Measurements from ENCODE around the gene OLFM4.

The OLFM4 gene

GRCh38 chr13:53014495-53015443 lies 13.8 kb upstream of the OLFM4 start:
- in situ Hi-C loops (cut with HindIII; ENCODE audit: low sequenced_read_pairs) = no loop called here

- in situ Hi-C loops (cut with HindIII; ENCODE audit: low sequenced_read_pairs) = no loop called here
Observed at GRCh38 chr13:53015971-53016370, 12.6 kb upstream of the OLFM4 start.

GRCh38 chr13:53017433-53017970 lies 11.1 kb upstream of the OLFM4 start:
- in situ Hi-C loops (cut with HindIII; ENCODE audit: low sequenced_read_pairs) = no loop called here

GRCh38 chr13:53018690-53019647 lies 9.6 kb upstream of the OLFM4 start:
- in situ Hi-C loops (cut with HindIII; ENCODE audit: low sequenced_read_pairs) = no loop called here

- in situ Hi-C loops (cut with HindIII; ENCODE audit: low sequenced_read_pairs) = no loop called here
Observed at GRCh38 chr13:53020764-53021335, 7.8 kb upstream of the OLFM4 start.

GRCh38 chr13:53023246-53023645 lies 5.4 kb upstream of the OLFM4 start:
- in situ Hi-C loops (cut with HindIII; ENCODE audit: low sequenced_read_pairs) = no loop called here

- in situ Hi-C loops (cut with HindIII; ENCODE audit: low sequenced_read_pairs) = no loop called here
Observed at GRCh38 chr13:53028063-53028462, 550 bp upstream of the OLFM4 start.

GRCh38 chr13:53032849-53033248 lies 4.2 kb downstream of the OLFM4 start:
- in situ Hi-C loops (cut with HindIII; ENCODE audit: low sequenced_read_pairs) = no loop called here

- in situ Hi-C loops (cut with HindIII; ENCODE audit: low sequenced_read_pairs) = no loop called here
Observed at GRCh38 chr13:53038993-53039392, 10.4 kb downstream of the OLFM4 start.

- in situ Hi-C loops (cut with HindIII; ENCODE audit: low sequenced_read_pairs) = no loop called here
Observed at GRCh38 chr13:53041968-53042516, 13.4 kb downstream of the OLFM4 start.

- in situ Hi-C loops (cut with HindIII; ENCODE audit: low sequenced_read_pairs) = no loop called here
Observed at GRCh38 chr13:53042877-53043276, 14.3 kb downstream of the OLFM4 start.

- in situ Hi-C loops (cut with HindIII; ENCODE audit: low sequenced_read_pairs) = no loop called here
Observed at GRCh38 chr13:53043398-53043797, 14.8 kb downstream of the OLFM4 start.

- in situ Hi-C loops (cut with HindIII; ENCODE audit: low sequenced_read_pairs) = no loop called here
Observed at GRCh38 chr13:53045189-53045588, 16.6 kb downstream of the OLFM4 start.

- in situ Hi-C loops (cut with HindIII; ENCODE audit: low sequenced_read_pairs) = no loop called here
Observed at GRCh38 chr13:53048880-53049279, 20.3 kb downstream of the OLFM4 start.

GRCh38 chr13:53050151-53050550 lies 21.5 kb downstream of the OLFM4 start:
- in situ Hi-C loops (cut with HindIII; ENCODE audit: low sequenced_read_pairs) = no loop called here

GRCh38 chr13:53052675-53053074 lies 24.1 kb downstream of the OLFM4 start:
- in situ Hi-C loops (cut with HindIII; ENCODE audit: low sequenced_read_pairs) = no loop called here

GRCh38 chr13:53054569-53054968 lies 26.0 kb downstream of the OLFM4 start:
- in situ Hi-C loops (cut with HindIII; ENCODE audit: low sequenced_read_pairs) = no loop called here

- in situ Hi-C loops (cut with HindIII; ENCODE audit: low sequenced_read_pairs) = no loop called here
Observed at GRCh38 chr13:53058065-53058679, 29.6 kb downstream of the OLFM4 start.

- in situ Hi-C loops (cut with HindIII; ENCODE audit: low sequenced_read_pairs) = no loop called here
Observed at GRCh38 chr13:53060840-53061490, 32.4 kb downstream of the OLFM4 start.

GRCh38 chr13:53064731-53065130 lies 36.1 kb downstream of the OLFM4 start:
- in situ Hi-C loops (cut with HindIII; ENCODE audit: low sequenced_read_pairs) = no loop called here

Data from DLD1 (cell line).